ENCODE results near the gene OR4K13. TPM values are rescaled to one million over a fixed set of nuclear protein-coding genes. Genes with fewer than 3 reads are reported as not detected.

OR4K13 gene
- total RNA-seq, 1 experiment from 2014 or later, result not detected

- TF ChIP-seq, protein P1, sequence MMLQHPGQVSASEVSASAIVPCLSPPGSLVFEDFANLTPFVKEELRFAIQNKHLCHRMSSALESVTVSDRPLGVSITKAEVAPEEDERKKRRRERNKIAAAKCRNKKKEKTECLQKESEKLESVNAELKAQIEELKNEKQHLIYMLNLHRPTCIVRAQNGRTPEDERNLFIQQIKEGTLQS (IDR thresholded peaks at IDR 0.05), result no peak
- TF ChIP-seq ZNF274 (IDR thresholded peaks at IDR 0.05; ENCODE audit: low read depth, low read length), result no peak
- no peak for TF ChIP-seq ZFX (IDR thresholded peaks at IDR 0.05)
- no peak for TF ChIP-seq SP1 (IDR thresholded peaks at IDR 0.05; ENCODE audit: low read depth)
- TF ChIP-seq REST (IDR thresholded peaks at IDR 0.05; ENCODE audit: low read depth), result no peak
- TF ChIP-seq FOSL1 (IDR thresholded peaks at IDR 0.05; ENCODE audit: low read depth), result no peak
- no peak for TF ChIP-seq TCF7L2 (IDR thresholded peaks at IDR 0.05; ENCODE audit: borderline replicate concordance, extremely low read depth, insufficient read depth, insufficient read length)
- TF ChIP-seq CEBPB (IDR thresholded peaks at IDR 0.05; ENCODE audit: low read depth), result no peak
- no peak for TF ChIP-seq RAD21 (IDR thresholded peaks at IDR 0.05; ENCODE audit: low read depth)
- no peak for TF ChIP-seq CBX3 (IDR thresholded peaks at IDR 0.05; ENCODE audit: low read depth)
- TF ChIP-seq EZH2 (IDR thresholded peaks at IDR 0.05), result no peak
- no peak for TF ChIP-seq ELF1 (IDR thresholded peaks at IDR 0.05; ENCODE audit: borderline replicate concordance, low read depth)
- no peak for TF ChIP-seq JUND (IDR thresholded peaks at IDR 0.05)
- no peak for TF ChIP-seq POLR2A (IDR thresholded peaks at IDR 0.05; ENCODE audit: borderline replicate concordance, extremely low read depth, insufficient read depth, insufficient read length)
- TF ChIP-seq EZH2phosphoT487 (IDR thresholded peaks at IDR 0.05; ENCODE audit: borderline replicate concordance), result no peak
- TF ChIP-seq, protein P2, sequence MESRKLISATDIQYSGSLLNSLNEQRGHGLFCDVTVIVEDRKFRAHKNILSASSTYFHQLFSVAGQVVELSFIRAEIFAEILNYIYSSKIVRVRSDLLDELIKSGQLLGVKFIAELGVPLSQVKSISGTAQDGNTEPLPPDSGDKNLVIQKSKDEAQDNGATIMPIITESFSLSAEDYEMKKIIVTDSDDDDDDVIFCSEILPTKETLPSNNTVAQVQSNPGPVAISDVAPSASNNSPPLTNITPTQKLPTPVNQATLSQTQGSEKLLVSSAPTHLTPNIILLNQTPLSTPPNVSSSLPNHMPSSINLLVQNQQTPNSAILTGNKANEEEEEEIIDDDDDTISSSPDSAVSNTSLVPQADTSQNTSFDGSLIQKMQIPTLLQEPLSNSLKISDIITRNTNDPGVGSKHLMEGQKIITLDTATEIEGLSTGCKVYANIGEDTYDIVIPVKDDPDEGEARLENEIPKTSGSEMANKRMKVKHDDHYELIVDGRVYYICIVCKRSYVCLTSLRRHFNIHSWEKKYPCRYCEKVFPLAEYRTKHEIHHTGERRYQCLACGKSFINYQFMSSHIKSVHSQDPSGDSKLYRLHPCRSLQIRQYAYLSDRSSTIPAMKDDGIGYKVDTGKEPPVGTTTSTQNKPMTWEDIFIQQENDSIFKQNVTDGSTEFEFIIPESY (IDR thresholded peaks at IDR 0.05; ENCODE audit: extremely low read depth, insufficient replicate concordance, low read length), result no peak
- no peak for TF ChIP-seq YY1 (IDR thresholded peaks at IDR 0.05; ENCODE audit: extremely low read depth, insufficient replicate concordance, low read depth, low read length)
- ATAC-seq, result no peak
- BruUV-seq (replicated peaks), result no TSS peak
These were observed 12.4 kb upstream of the OR4K13 start for GRCh38 chr14:20048202-20048601.

More at GRCh38 chr14:20048202-20048601, 12.4 kb upstream of the OR4K13 start:
- no peaks in the 10 kb centered on the region for H3K27me3 ChIP-seq (ENCODE audit: insufficient read depth, low read length)
- DNase-seq (ENCODE audit: low read depth, low spot score), result no peak
- H3K79me2 ChIP-seq (ENCODE audit: insufficient read depth, low read length), result no peaks in the 10 kb centered on the region
- intact Hi-C loops (cut with micrococcal nuclease), result no loop called here
- H3K27ac ChIP-seq (ENCODE audit: low read depth, low read length), result no peak overlapping the region
- ChIA-PET RAD21 (ENCODE audit: low non-redundant PET in 1 of 2, low total read pairs in 2 of 2, uncharacterized antibody in 2 of 2, unreplicated experiment in 2 of 2) (no interaction called here), POLR2A (no interaction called here), CTCF (no interaction called here)
- no peaks in the 10 kb centered on the region for H3K36me3 ChIP-seq (ENCODE audit: control insufficient read depth in 1 of 2, insufficient read depth in 2 of 2, low read length in 2 of 2)
- no peaks in the 10 kb centered on the region; the same call in 1 of the 2 replicates for H4K20me1 ChIP-seq (ENCODE audit: insufficient read depth)
- H3K4me1 ChIP-seq (ENCODE audit: control insufficient read depth in 1 of 2, insufficient read depth in 2 of 2, low read length in 2 of 2), result no peaks in the 10 kb centered on the region
- peaks cover 0 to 7% of the 10 kb centered on the region in 2 experiments; a peak in 3 of 4 replicates for H3K9me3 ChIP-seq (ENCODE audit: control insufficient read depth in 1 of 2, insufficient read depth in 1 of 2, low read depth in 1 of 2, low read length in 2 of 2)
- no peaks in the 10 kb centered on the region for H3K9me2 ChIP-seq (ENCODE audit: insufficient read depth)
- H3K4me3 ChIP-seq (replicated peaks in 1 of 2; ENCODE audit: low read depth in 1 of 2, low read length in 2 of 2), result no peak overlapping the region
- H3K4me2 ChIP-seq (ENCODE audit: low read length), result no peak overlapping the region
- no peak overlapping the region for H3K9ac ChIP-seq (ENCODE audit: low read length)
- no peak overlapping the region for H2AFZ ChIP-seq (ENCODE audit: low read depth, low read length, poor library complexity, severe bottlenecking)
